GM20431 (cell line): ENCODE data around the gene CEP135.
"Not testable (repeated sequence)": the region's sequence is repeated elsewhere in the genome, so short reads cannot be mapped to it uniquely, and the experiment has no call there.

Experiments used
- in situ Hi-C: fragments of 300-500 bp; cut with MseI, MboI; formaldehyde crosslinking; loops from one replicate; pipeline ENCODE4 v1.15.0; 2020; ENCODE audit warnings: low sequenced_read_pairs; ENCODE audit not compliant: unreplicated experiment

Gene CEP135

GRCh38 chr4:56066493-56066892 is 117.7 kb downstream of the CEP135 start:
- in situ Hi-C loops, result no loop called here

- in situ Hi-C loops, result no loop called here
Observed at GRCh38 chr4:56067826-56068225, 119.1 kb downstream of the CEP135 start.

- in situ Hi-C loops, result not testable (repeated sequence)
Observed at GRCh38 chr4:56072730-56073129, 124.0 kb downstream of the CEP135 start.

- in situ Hi-C loops, result no loop called here
Observed at GRCh38 chr4:56077676-56078075, 128.9 kb downstream of the CEP135 start.

- in situ Hi-C loops, result no loop called here
Observed at GRCh38 chr4:56078866-56079265, 130.1 kb downstream of the CEP135 start.

GRCh38 chr4:56080384-56080783 is 131.6 kb downstream of the CEP135 start:
- in situ Hi-C loops, result no loop called here

GRCh38 chr4:56082829-56083228 is 134.1 kb downstream of the CEP135 start:
- in situ Hi-C loops, result no loop called here
